AG09309 (cell line): Measurements from ENCODE around the gene MPHOSPH9.
A peak's percentile ranks its signal among the peaks of the same experiment; 100 is the strongest.

Experiments
- DNase-seq: peaks from one replicate; pipeline ENCODE4 v3.0.0-alpha.2; 2010; ENCODE audit warnings: low read depth
- H3K4me3 ChIP-seq: 2 replicates; pipeline ENCODE4 v1.5.1; 2011; ENCODE audit warnings: mild to moderate bottlenecking, low read depth, low read length, moderate library complexity; ENCODE audit not compliant: control insufficient read depth
- TF ChIP-seq, protein P1 (sequence below): IDR thresholded peaks from 2 replicates; pipeline ENCODE4 v1.5.1; 2011; ENCODE audit warnings: mild to moderate bottlenecking, low read depth, low read length, inconsistent platforms; ENCODE audit not compliant: insufficient read depth, control insufficient read depth; ENCODE audit errors: missing control alignments

Gene MPHOSPH9

GRCh38 chr12:123232807-123233504 lies at the start of gene MPHOSPH9, which contains the start of gene MTRFR:
TSS of gene MPHOSPH9 (minus strand) at chr12:123233141. CDS start at chr12:123230364, 2,777 bp downstream.
TSS of gene MTRFR (plus strand) at chr12:123233436. CDS start at chr12:123253675, 20,239 bp downstream.
- TF ChIP-seq, protein P1, sequence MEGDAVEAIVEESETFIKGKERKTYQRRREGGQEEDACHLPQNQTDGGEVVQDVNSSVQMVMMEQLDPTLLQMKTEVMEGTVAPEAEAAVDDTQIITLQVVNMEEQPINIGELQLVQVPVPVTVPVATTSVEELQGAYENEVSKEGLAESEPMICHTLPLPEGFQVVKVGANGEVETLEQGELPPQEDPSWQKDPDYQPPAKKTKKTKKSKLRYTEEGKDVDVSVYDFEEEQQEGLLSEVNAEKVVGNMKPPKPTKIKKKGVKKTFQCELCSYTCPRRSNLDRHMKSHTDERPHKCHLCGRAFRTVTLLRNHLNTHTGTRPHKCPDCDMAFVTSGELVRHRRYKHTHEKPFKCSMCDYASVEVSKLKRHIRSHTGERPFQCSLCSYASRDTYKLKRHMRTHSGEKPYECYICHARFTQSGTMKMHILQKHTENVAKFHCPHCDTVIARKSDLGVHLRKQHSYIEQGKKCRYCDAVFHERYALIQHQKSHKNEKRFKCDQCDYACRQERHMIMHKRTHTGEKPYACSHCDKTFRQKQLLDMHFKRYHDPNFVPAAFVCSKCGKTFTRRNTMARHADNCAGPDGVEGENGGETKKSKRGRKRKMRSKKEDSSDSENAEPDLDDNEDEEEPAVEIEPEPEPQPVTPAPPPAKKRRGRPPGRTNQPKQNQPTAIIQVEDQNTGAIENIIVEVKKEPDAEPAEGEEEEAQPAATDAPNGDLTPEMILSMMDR: no peak
- peak within 1 kb of the TSS; percentile 91 for H3K4me3 ChIP-seq
- DNase-seq: peak; percentile 98

DNA sequence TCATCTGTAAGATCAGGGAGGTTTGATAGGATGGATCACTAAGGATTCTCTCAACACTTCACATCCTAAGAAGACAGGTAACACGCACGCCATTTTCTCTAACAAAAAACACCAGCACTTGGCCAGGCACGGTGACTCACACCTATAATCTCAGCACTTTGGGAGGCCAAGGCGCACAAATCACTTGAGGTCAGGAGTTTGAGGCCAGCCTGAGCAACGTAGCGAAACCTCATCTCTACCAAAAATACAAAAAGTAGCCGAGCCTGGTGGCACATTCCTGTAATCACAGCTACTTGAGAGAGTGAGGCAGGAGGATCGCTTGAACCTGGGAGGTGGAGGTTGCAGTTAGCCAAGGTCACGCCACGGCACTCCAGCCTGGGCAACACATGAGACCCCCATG lies 49.2 kb upstream of the MPHOSPH9 start:
- no peak for DNase-seq
- no peak overlapping the region for H3K4me3 ChIP-seq
- TF ChIP-seq, protein P1: no peak

DNA sequence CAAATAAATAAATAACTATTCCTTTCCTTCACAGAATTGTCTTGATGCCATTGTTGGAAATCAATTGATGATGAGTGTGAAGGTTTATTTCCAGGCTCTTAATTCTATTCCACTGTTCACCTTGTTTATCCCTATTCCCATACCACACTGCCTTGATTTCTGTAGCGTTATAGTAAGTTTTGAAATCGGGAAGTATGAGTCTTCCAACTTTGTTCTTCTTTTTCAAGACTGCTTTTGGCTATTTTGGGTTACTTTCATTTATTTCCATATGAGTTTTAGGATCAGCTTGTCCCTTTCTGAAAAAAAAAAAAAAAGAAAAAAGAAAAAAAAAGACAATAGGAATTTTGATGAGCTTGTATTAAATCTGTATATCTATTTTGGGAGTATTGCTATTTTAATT lies 48.0 kb upstream of the MPHOSPH9 start:
- no peak overlapping the region for H3K4me3 ChIP-seq
- TF ChIP-seq, protein P1: no peak
- DNase-seq: no peak

DNA sequence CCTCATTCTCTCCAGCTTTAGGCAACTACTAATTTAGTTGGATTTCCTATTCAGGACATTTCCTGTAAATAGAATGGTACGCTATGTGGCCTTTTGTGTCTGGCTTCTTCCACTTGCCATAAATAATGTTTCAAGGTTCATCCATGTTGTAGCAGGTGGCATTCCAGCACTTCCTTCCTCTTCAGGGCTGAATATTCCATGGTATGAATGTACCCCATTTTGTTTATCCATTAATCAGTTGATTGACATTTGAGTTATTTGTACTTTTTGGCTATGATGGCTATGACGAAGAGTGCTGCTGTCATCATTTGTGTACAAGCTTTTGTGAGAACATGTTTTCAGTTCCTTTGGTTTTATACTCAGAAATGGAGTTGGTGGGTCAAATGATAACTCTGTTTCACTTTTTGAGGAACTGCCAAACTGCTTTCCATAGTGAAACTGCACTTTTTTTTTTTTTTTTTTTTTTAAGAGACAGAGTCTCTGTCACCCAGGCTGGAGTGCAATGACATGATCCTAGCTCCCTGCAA lies 45.2 kb upstream of the MPHOSPH9 start:
- TF ChIP-seq, protein P1: no peak
- H3K4me3 ChIP-seq: no peak overlapping the region
- DNase-seq: no peak

DNA sequence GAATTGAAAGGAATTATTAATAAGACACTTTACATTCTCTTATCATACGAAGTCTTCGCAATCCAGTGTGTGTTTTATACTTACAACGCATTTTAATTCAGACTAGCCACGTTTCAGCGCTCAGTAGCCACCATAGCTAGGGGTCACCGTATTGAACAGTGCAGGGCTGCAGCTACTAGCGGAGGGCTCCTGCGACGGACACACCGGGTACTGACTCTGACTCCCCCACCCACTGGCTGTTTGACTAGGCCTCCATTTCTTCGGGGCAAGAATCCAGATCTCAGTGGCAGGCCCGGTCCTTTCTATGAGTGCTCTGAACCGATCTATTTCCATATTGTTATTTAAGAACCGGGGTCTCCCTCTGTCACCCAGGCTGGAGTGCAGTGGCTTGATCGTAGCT lies 40.2 kb upstream of the MPHOSPH9 start:
- TF ChIP-seq, protein P1: no peak
- no peak overlapping the region for H3K4me3 ChIP-seq
- no peak for DNase-seq

- no peak for DNase-seq
- H3K4me3 ChIP-seq: peak overlapping the region; percentile 78
- TF ChIP-seq, protein P1: peak; percentile 42
These were observed 38.2 kb upstream of the MPHOSPH9 start for GRCh38 chr12:123271001-123271668.
